SIG-M5 treated with dmso at 0.1 percent for 504 hours (cell line): Measurements from ENCODE around the gene TRAM2.

Experiments used
- DNase-seq: peaks from one replicate; lab custom pipeline; 2025; ENCODE audit not compliant: unreplicated experiment; lab: John Stamatoyannopoulos, UW

Gene TRAM2

DNA sequence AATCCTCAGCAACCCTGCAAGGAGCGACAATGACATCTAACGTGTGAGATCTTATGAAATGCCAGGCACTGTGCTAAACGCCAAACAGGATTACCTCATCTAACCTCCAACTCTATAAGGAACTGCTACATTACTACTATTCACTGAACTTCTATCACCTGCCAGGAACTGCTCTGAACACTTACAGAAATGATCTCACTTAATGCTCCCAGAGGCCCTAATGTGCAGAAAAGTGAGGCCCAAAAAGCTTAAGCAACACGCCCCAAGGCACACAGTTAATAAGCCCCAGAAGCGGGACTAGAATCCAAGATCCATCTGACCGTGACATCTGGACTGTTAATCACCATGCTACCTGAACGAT lies 28.5 kb downstream of the TRAM2 start:
- no peak for DNase-seq

DNA sequence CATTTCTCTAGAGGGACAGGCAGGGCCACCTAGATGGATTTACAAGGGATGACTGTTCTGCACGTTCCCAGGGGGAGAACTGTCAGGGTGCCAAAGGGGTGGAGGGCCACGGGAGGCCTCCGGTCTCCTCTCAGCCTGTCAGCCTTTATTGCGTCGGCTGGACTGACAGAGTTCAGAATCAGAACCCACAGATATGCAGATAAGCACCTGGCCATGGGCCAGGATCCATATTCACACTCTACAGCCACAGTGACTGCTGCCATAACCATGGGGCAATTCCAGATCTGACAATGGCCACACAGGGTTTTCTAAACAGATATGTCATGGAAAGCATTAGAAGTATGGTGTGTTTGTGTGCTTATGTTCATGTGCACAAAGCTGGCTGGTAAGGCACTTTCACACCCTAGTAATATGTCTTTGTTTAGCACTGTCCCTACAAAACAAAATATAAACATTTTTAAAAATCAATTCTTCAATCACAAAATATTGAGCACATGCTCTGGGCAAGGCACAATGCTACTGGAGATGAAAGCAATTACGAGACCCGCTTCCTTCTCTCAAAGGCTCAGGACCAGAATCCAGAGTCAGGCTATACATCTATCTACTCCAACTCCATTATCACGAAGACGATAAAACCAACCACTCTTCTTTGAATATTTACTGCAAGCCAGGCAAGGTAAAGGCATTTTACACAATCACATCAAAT lies 29.1 kb downstream of the TRAM2 start:
- no peak for DNase-seq

DNA sequence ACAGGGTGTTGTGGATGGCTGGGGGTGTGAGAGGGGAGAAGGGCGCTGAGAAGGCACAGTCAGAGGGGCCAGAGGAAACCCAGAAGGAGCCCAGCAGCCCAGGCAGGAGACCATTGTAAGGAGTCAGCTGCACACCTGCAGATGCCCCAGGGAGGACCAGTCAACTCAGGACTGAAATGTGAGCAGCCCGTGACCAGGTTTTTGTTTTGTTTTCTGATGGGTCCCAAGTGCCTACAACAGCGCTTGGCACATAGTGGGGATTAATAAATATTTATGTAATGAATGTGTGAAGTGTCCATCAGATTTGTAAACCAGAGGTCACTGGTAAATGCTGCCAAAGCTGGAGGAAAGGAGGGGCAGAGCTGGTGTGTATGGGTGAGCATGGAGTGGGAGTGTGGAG lies 30.2 kb downstream of the TRAM2 start:
- no peak for DNase-seq

DNA sequence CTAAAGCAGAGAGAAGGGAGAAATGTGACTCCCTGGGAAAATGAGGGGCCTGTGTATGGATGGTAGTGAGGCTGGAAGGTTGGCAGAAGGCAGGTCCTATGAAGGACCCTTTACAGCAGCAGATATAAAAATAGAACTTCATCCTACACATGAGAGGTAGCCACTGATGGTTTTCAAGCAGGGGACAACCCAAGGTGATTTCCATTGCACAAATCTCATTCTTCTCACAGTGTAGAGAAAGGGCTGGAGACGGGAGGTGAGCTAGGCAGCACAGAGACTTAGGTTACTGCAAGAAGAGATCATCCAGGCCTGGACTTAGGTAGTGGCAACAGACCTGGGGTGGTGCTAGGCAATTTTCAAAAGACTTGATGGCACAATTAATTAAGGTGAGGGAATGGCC lies 30.7 kb downstream of the TRAM2 start:
- DNase-seq: no peak

DNA sequence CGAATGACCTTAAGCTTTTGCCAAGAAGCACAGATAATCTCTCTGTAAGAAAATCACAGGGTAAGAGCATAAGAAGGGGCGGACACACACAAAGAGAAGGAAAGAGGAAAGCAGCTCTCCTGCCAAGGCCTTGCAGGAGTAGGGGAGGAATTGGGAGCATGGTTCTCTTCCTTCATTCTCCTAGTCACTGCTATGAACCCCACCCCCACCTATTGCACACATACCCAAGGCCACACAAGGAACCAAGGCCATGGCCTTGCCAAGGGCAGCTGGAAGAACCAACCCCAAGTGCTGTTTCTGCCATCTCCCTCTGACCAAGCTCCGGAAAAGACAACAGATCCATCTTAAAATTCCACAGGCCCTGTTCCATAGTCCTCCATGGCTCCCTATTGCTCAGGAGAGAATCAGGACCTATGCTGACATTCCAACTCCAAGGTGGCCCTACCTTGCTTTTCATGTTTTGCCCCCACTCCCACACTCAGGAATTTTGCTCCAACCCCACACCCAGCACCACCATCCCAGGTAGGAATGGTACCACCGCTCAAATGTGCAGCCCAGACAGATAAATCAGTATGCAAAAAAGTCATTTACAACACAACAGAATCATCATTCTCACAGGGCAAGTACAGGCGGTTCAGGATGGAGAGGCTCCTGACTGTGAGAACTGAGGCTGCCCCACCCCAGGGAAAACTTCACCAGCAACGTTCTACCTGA lies 31.3 kb downstream of the TRAM2 start:
- DNase-seq: no peak

DNA sequence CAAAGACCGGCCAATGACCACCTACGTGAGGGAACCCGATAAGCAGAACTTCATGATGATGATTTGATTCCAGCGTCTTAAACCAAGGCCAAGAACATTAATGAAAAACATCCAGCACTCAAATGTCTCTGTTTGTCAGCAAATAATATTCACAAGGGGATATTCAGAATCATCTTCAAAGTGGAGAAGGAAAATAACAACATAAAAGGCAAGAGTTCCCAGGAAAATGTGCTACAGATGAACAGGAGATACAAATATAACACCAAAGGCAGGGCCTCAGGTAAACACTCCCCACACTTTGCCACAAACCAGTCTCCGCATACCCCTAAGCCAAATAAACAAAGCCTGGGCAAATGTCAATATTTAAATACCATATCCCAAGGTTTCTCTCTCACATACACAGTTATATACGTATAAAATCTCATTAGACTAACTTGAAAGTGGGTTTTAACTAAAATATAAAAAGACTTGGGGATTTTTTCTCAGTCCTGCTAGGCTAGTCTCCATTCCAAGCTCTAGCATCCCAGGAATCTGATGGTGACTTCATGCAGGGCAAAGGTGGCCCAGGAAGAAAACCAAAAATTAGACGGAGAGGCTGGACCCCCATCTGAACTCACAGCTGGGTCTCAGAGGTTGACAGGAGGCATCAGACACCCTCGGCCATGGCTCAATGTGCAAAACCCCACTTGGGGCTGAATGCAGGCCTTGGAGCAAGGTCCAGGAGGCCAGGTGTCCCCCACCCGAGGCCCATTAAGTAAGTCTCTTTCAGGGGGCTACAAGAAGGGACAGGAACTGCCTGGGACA lies 32.1 kb downstream of the TRAM2 start:
- no peak for DNase-seq

DNA sequence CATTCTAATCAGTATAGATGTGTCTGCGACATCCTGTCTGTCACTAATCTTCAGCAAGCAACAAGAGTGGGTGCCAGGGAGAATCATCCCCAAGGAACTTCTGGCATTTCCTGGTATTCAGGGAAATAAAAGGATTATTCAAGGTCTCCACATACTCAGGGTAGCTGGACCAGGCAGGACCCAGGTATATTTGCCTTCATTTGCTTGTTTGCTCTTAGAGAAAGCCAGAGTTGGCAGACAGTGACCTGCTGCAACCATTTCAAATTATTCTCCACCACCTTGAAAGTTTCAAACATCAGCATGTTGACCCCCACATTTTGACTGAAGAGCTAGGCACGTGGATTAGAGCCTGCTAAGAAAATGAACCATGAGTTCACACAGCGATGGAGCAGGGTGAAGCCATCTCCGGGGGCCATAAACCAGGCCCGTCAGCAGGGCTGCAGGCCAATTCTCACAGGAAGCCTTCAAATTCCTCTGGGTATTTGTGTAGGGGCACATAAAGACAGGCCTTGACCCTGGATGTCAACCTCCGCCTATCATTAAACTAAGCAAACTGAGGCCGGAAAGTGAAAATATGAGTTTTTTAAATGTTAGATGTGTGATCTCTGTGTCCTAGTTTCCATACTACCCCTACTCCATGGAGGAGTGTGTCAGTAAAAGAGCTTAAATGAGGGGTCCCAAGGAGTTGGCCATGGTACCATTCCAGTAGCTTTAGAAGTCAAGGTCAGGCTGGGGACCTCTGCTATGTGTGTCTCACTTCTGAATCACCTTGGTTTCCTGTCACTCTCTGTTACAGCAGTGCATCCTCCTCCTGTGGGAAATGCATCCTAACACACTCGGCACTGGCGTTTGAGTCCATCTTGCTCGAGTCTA lies 32.9 kb downstream of the TRAM2 start:
- no peak for DNase-seq

DNA sequence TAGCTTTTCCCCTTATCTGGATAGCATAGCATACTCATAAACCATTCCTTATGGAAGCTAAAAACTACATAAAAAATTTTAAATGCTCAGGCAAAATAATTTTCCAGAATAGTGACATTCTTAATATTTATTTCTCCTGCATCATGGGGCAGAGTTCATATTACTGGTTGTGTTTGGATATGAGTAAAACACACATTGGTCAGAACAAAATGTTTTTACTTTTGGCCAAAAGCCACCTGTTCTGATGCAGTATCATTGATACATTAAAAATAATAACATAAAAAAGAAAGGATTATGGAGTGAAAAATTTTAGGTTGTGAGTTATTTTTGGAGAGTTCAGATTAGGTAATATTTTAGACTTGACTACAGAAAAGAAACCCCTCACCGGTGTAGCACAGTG lies 33.6 kb downstream of the TRAM2 start:
- no peak for DNase-seq

DNA sequence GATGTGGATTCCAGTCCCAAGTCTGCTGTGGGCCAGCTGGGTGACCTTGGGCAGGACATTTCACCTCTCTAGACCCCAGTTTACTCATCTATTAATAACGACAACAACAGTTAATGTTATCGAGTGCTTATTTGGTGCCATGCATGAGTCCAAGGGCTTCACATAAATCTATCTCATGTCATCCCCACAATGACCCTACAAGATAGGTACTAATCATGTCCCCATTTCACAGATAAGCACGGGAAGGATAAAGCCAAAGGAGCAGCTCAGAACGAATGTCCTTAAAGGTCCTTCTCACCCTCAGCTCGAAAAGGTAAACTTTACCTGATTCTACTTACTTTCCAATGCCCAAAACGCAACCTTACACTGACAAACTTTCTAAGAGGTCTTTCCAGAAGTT lies 35.7 kb downstream of the TRAM2 start:
- no peak for DNase-seq

DNA sequence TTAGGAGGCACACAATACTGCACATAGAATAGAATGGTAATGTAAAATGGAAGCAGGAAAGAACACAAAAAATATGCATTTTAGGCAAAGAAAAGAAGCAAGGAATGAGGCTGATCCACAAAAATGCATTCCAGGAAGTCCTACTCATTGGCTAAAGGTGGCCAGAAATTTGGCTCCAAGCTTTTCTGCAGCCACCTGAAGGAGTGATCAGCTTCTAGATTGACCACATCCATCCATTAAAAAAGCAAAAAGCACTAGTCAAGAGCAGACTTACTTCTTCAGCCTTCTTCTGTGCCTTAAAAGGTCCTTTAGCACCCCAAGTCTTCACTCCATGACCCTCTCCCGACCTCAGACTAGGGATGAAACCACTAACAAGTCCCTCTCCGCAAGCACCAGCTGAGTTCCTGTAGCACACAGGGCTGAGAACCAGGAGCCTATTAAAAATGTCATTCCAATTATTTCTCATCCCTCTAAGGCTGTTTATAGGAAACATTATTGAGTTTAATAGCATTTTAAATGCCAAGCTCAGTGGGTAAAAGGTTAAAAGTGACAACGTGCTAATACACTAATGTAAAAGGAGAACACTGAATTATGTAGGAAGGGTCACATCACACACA lies 36.5 kb downstream of the TRAM2 start:
- no peak for DNase-seq

DNA sequence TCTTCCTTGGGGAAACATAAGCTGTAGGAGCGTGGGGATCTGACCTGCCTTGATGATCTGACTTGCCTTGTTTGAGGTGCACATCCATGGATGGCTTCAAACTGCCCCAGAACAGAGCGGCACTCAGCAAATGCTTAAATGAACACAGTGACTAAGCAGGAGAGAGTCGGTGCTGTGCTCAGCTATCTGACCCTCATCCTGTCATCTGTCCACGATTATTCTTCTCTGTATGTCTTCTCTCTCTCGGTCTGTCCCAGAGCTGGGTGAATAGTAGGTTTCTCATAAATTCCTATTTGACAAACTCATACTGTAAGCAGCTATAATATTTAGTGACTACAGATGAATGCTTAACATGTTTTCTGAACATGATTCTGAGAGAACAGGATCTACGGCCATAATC lies 37.3 kb downstream of the TRAM2 start:
- DNase-seq: no peak

DNA sequence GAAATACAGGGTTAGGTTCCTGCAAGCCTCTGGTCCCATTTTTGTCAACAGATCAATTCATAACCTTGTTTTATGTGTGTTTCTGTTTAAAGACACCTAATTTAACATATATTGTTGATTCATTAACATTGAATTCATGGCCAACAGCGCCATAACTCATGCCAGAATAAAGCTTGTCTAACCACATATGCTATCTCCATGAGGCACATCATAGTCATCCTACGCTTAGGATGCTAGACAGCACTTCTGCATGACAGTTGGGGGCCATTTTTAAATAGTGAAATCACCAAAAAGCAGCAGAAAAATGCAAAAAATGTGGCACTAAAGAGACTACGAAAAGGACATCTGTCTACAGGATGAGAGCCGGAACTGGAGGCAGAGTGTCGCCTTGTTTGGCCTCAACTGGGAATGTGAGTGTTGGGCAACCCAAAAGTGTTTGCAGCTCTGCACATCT lies 37.9 kb downstream of the TRAM2 start:
- DNase-seq: no peak

DNA sequence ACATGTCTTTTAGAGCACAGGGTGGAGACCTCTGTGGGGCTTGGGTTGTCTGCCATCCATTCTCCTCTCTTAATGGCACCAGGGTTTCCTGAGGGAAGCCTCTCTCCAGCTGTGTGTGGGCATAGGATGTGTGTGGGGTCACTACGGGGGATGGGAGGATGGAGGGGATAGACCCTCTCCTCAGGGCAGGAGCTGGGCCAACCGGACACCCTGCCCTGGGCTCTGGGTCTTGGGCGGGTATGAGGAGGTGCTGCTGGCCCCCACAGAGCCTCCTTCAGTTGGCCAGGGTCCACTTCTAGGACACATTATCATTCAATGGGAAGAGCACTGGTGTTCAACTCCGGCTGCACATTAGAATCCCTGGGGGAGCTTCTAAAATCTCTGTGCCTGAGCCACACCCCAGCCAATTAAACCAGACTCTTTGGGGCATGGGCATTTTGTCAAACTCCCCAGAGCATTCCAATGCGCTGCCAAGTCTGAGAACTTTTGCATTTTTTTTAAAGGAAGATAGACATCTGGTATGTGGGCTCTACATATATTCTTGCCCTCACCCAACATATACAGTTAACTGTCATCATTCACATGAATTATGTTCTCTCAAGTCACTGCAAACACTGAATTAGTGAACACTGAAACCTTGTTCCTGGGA lies 38.5 kb downstream of the TRAM2 start:
- DNase-seq: no peak

DNA sequence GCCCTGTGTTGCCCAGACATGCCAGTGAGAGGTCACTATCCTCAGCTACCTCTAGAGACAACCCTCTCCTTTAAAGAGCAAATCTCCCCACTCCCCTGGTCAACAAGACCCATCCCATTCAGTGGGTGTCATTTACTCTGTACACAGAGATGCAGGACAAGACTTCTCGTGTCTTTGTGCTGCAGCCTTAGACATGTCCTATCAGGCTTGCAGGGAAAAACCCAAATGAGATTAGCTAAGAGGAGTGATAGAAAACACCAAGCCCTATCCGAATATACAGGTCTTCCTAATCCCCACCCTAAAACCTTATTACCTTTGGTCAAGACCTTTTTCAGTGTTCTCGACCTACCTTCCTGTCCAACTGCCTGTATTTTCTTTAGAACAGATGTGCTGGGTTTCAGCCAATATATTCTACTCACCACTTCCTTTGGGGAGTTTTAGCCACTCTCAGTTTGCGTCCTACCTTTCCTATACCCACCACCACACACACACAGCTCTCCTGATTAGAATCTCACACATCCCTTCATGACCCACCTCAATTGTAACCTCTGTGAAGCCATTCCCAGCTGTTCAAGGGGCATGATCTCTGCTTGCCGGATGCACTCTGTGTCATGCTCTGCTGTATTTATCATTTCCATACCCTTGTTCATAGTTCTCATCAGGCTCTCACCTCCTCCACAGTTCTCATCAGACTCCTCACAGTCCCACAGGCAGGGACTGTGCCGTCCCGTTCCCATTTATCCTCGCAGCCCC lies 39.7 kb downstream of the TRAM2 start:
- no peak for DNase-seq

DNA sequence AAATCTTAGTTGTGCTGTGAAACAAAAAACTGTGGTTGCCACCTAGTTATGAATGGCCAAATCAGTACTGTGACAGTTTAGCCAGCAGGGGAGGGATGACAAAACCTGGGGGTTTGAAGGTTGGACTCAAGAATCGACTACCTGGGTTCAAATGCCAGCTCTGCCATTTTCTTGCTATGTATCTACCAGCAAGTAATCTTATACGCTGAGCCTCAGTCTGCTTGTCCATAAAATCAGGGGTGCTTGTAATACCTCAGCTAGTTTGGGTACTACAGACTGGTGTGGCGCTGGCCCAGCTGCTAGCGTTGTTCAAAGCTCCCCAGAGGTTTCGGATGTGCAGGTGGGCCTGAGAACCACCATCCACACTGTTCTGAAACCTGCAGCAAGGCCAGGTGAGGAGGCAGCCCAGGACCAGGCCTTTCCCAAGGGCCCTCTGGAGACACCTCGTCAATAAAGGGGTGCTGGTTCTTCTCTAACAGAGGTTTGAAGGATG lies 40.4 kb downstream of the TRAM2 start:
- DNase-seq: no peak

DNA sequence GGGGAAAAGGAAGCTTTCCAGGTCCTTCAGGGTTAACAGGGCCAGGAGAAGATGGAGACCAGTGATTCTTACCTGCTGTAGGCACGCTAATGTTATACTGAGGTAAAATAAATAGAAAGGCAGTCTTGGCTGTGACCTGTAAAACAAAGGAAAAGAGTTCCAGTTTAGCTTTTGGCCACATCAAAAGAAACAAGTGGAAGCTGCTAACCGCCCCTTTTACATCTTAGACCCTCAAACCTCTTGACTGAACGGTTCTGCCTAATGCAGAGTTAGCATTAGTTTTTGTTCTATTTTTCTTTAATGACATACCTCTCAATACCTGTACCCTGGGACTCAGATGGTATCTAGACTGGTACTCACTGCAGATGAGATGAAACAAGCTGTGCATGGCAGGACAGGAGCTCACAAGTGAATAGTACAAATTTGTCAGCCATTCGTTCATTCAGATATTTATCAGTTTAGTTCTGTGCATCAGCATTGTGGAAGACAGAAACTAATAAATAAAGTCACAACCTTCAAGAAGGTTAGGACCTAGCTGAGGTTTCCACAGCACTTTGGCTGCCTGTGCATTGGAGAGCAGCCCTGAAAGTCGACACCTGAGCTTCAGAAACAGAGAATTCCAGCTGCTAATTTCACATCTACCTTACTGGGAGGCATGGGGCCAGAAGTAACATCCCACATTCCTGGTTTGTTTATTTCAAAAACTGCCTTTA lies 41.0 kb downstream of the TRAM2 start:
- no peak for DNase-seq

DNA sequence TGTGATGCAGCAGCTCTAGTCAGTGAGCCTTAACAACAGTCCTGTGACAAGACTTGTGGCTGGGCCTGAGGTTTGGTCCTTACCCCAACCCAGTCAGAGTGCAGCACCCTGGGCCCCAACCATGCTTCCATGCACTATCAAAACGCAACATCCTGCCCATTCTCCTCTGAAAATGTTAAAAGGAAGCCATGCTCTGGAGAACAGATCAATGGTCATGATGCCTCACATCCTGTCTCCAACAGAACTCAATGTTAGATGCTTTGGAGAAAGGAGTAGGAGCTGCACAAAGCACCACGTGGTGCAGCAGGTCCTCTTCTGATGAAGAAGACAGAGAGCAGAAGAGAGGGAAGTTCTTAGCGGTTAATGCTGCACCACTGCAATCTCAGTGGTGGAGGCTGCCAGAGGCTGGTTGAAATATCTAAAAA lies 41.9 kb downstream of the TRAM2 start:
- DNase-seq: no peak

DNA sequence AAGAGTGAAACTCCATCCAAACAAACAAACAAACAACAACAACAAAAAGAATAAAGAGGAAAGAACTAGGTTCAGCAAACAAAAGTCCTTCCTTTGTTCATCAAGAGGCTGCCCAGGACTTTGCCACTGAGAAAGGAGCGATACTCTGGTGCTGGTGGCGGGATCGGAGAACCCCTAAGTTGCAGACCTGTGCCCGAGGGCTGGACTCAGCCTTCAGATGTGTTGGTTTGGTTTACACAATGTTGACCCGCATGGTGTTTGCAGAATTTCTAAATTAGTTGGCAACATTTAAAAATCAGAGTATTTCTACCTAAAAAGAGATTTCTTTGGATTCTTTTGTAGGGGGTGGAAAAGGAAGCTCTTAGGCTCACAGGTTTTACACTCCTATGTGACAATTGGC lies 42.5 kb downstream of the TRAM2 start:
- DNase-seq: no peak

DNA sequence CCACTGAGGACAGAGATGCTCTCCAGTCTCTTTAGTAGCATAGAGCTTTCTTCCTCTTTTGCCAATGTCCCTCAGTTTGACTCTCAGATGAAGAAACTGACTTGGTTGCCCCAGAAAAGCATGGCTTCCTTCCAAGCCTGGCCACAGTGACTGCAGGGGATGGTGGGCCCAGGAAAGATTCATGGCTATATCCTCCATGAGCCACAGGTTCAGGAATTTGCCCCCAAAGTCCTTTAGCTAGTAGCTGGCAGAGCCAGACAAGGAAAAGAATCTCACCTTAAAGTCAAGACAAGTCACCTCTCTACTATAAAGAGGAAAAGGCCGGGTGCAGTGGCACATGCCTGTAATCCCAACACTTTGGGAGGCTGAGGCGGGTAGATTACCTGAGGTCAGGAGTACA lies 43.4 kb downstream of the TRAM2 start:
- no peak for DNase-seq
